ENCODE data around the gene PATL2.

- no peak for TF ChIP-seq EZH2 (IDR thresholded peaks at IDR 0.05; ENCODE audit: insufficient read depth, poor library complexity, severe bottlenecking)
- no peak for TF ChIP-seq EZH2phosphoT487 (IDR thresholded peaks at IDR 0.05; ENCODE audit: insufficient read depth, low read depth)
Observed at GRCh38 chr15:44726136-44726535, 15.0 kb upstream of the PATL2 start.
